Body of pancreas (tissue), 4 donors: ENCODE measurements around the gene RABAC1.

ENCODE experiments used
- POLR2A ChIP-seq, 3 donors: fragments of 450-650 bp; IDR thresholded peaks; one replicate each; pipeline ENCODE4 v1.6.1; 2016; ENCODE audit warnings: antibody characterized with exemption in 3 of 3, mild to moderate bottlenecking in 2 of 3
- TF ChIP-seq, protein P1 (sequence below), 7 experiments: fragments of 450-650 bp in 4 of 7; fragments of 200-600 bp in 3 of 7; sonication (generic) in 3 of 7; IDR thresholded peaks; one replicate each; pipeline ENCODE4 v1.5.1; 2016 to 2019; ENCODE audit warnings: antibody characterized with exemption in 7 of 7

DNA sequence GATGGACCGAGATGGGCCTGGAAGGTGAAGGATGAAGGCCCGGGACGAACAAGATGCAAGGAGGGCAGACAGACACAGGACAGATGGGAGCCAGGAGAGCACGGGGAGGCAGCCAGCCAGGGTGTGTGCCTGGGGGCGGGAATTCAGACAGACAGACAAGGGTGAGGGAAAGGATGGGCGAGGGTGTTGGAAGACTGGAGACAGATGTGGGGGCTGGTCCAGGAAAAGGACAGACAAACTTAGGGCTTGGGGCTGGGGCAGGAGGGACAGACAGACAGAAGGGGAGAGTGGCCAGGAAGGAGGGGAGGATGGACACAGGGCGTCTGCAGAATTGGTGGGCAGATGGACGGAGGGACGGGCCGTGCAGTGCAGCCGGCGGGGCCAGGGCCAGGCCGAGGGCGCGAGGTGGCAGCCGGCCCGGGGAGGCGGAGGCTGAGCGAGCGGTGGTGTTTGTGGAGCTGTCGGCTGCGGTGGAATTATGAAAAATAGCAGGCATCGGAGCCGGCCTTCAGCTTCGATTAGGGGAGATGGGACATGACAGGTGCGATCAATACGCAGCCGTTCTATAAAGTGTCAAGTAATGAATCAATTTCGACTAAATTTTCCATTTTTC lies 26.3 kb downstream of the RABAC1 start:
- TF ChIP-seq, protein P1, sequence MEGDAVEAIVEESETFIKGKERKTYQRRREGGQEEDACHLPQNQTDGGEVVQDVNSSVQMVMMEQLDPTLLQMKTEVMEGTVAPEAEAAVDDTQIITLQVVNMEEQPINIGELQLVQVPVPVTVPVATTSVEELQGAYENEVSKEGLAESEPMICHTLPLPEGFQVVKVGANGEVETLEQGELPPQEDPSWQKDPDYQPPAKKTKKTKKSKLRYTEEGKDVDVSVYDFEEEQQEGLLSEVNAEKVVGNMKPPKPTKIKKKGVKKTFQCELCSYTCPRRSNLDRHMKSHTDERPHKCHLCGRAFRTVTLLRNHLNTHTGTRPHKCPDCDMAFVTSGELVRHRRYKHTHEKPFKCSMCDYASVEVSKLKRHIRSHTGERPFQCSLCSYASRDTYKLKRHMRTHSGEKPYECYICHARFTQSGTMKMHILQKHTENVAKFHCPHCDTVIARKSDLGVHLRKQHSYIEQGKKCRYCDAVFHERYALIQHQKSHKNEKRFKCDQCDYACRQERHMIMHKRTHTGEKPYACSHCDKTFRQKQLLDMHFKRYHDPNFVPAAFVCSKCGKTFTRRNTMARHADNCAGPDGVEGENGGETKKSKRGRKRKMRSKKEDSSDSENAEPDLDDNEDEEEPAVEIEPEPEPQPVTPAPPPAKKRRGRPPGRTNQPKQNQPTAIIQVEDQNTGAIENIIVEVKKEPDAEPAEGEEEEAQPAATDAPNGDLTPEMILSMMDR (IDR thresholded peaks at IDR 0.05), result no peak
- TF ChIP-seq POLR2A (IDR thresholded peaks at IDR 0.05), result no peak
